AG04450 (cell line): ENCODE data around the gene OMP. TPM values are rescaled to one million over a fixed set of nuclear protein-coding genes. Genes with fewer than 3 reads are reported as not detected.

Experiments
- CTCF ChIA-PET: fragments of 300-600, 350-600 bp; formaldehyde crosslinking; extraction: SDS; loops from one replicate; lab custom pipeline; 2022; ENCODE audit warnings: antibody characterized with exemption, inconsistent platforms; lab: Charles Lee
- POLR2A ChIA-PET: fragments of 350-600 bp; formaldehyde crosslinking; extraction: SDS; loops from one replicate; lab custom pipeline; 2021; ENCODE audit warnings: antibody characterized with exemption, inconsistent platforms; lab: Yijun Ruan, JAX
- DNase-seq: peaks from one replicate; pipeline ENCODE4 v3.0.0-alpha.2; 2011; ENCODE audit warnings: low read depth, low spot score
- H3K27ac ChIP-seq: one replicate; pipeline ENCODE4 v1.5.1; 2012; ENCODE audit warnings: low read depth, low read length, control low read depth
- H3K27me3 ChIP-seq: one replicate; pipeline ENCODE4 v1.6.0; 2012; ENCODE audit warnings: low read length; ENCODE audit not compliant: control insufficient read depth, insufficient read depth
- H3K4me3 ChIP-seq: 2 replicates; pipeline ENCODE4 v1.5.1; 2011; ENCODE audit warnings: mild to moderate bottlenecking, low read depth, low read length, control low read depth
- H3K9me3 ChIP-seq: 2 replicates; pipeline ENCODE4 v1.5.1; 2012; ENCODE audit warnings: low read length; ENCODE audit not compliant: control insufficient read depth, insufficient read depth
- CTCF ChIP-seq: IDR thresholded peaks from 2 replicates; pipeline ENCODE4 v1.5.1; 2011; ENCODE audit warnings: low read depth, low read length, control low read depth, inconsistent platforms
- polyA plus RNA-seq: library from polyadenylated mRNA; depleted of rRNA; stranded (reverse); fragments of >200 nt; gene quantifications from 2 replicates; pipeline ENCODE4 v1.2.3, GENCODE V29; 2011

OMP gene
- polyA plus RNA-seq, 1 experiment, result not detected

GRCh38 chr11:77123591-77123990 is 21.0 kb downstream of the OMP start:
- no peak for DNase-seq
- Histone ChIP-seq H3K9me3 (no peaks in the 10 kb centered on the region; the same call in 1 of the 2 replicates), H3K4me3 (no peak overlapping the region), H3K27me3 (no peaks in the 10 kb centered on the region), H3K27ac (no peak overlapping the region)
- CTCF ChIA-PET, result no interaction called here
- POLR2A ChIA-PET, result no interaction called here
- no peak for TF ChIP-seq CTCF

- CTCF ChIA-PET, result no interaction called here
- no peak for TF ChIP-seq CTCF
- Histone ChIP-seq H3K4me3 (no peak overlapping the region), H3K9me3 (no peaks in the 10 kb centered on the region; the same call in 1 of the 2 replicates), H3K27me3 (no peaks in the 10 kb centered on the region), H3K27ac (no peak overlapping the region)
- DNase-seq, result no peak
- POLR2A ChIA-PET, result no interaction called here
Measured at GRCh38 chr11:77124041-77124440, 21.4 kb downstream of the OMP start.

GRCh38 chr11:77124488-77124887 is 21.8 kb downstream of the OMP start:
- H3K27ac ChIP-seq, result no peak overlapping the region
- H3K4me3 ChIP-seq, result no peak overlapping the region
- POLR2A ChIA-PET, result no interaction called here
- TF ChIP-seq CTCF, result no peak
- no peak for DNase-seq
- H3K9me3 ChIP-seq, result no peaks in the 10 kb centered on the region; the same call in 1 of the 2 replicates
- CTCF ChIA-PET, result no interaction called here
- no peaks in the 10 kb centered on the region for H3K27me3 ChIP-seq

GRCh38 chr11:77125191-77125590 is 22.6 kb downstream of the OMP start:
- no peak for DNase-seq
- Histone ChIP-seq H3K4me3 (no peak overlapping the region), H3K9me3 (no peaks in the 10 kb centered on the region; the same call in 1 of the 2 replicates), H3K27me3 (no peaks in the 10 kb centered on the region), H3K27ac (no peak overlapping the region)
- CTCF ChIA-PET, result no interaction called here
- POLR2A ChIA-PET, result no interaction called here
- no peak for TF ChIP-seq CTCF

- POLR2A ChIA-PET, result no interaction called here
- Histone ChIP-seq H3K27ac (no peak overlapping the region), H3K9me3 (no peaks in the 10 kb centered on the region; the same call in 1 of the 2 replicates), H3K27me3 (no peaks in the 10 kb centered on the region), H3K4me3 (no peak overlapping the region)
- TF ChIP-seq CTCF, result no peak
- CTCF ChIA-PET, result no interaction called here
- DNase-seq, result no peak
Measured at GRCh38 chr11:77125695-77126094, 23.1 kb downstream of the OMP start.
